WTC11 (cell line): ENCODE results near the gene FOXN3. TPM values are rescaled to one million over a fixed set of nuclear protein-coding genes. Genes with fewer than 3 reads are reported as not detected.

Experiments used
- ATAC-seq: fragments of 200-7000 bp; cut with Tn5 transposase; 2 replicates; pipeline ENCODE4 v1.10.0; 2021; ENCODE audit warnings: mild to moderate bottlenecking, moderate library complexity
- CTCF ChIA-PET: fragments of 300-600 bp; sonication (Branson Sonifier 250); formaldehyde crosslinking; loops from one replicate; lab custom pipeline; 2021; ENCODE audit warnings: antibody characterized with exemption; lab: Charles Lee
- POLR2A ChIA-PET: fragments of 350-600 bp; sonication (Branson Sonifier 250); formaldehyde crosslinking; loops from one replicate; lab custom pipeline; 2021; ENCODE audit warnings: antibody characterized with exemption; lab: Charles Lee
- DNase-seq: peaks from one replicate; pipeline ENCODE4 v3.0.0; 2021; ENCODE audit warnings: low spot score
- H3K27ac Mint-ChIP-seq: 2 replicates; pipeline ENCODE4 v1.8.0; 2021; ENCODE audit warnings: mixed read lengths
- H3K27me3 Mint-ChIP-seq: 2 replicates; pipeline ENCODE4 v1.8.0; 2021; ENCODE audit warnings: low read depth, mild to moderate bottlenecking, moderate library complexity, mixed read lengths
- H3K36me3 Mint-ChIP-seq: 2 replicates; pipeline ENCODE4 v1.8.0; 2021; ENCODE audit warnings: mixed read lengths
- H3K4me1 Mint-ChIP-seq: 2 replicates; pipeline ENCODE4 v1.8.0; 2022; ENCODE audit warnings: mixed read lengths
- H3K4me3 Mint-ChIP-seq: 2 replicates; pipeline ENCODE4 v1.8.0; 2021; ENCODE audit warnings: mild to moderate bottlenecking, moderate library complexity, mixed read lengths
- H3K9me3 Mint-ChIP-seq: 2 replicates; pipeline ENCODE4 v1.8.0; 2021; ENCODE audit warnings: mixed read lengths
- ATF3 ChIP-seq: sonication (generic); formaldehyde crosslinking; conservative IDR thresholded peaks from 2 replicates; pipeline ENCODE4 v1.8.1; 2022; ENCODE audit warnings: mild to moderate bottlenecking, missing genetic modification reagents
- ETV6 ChIP-seq: sonication (generic); formaldehyde crosslinking; IDR thresholded peaks from 2 replicates; pipeline ENCODE4 v1.8.1; 2022; ENCODE audit warnings: mild to moderate bottlenecking, missing genetic modification reagents
- FOXK1 ChIP-seq: sonication (generic); formaldehyde crosslinking; IDR thresholded peaks from 2 replicates; pipeline ENCODE4 v1.8.0; 2022; ENCODE audit warnings: mild to moderate bottlenecking, moderate library complexity, missing genetic modification reagents
- HMGA2 ChIP-seq: fragments of 250-450 bp; sonication (Bioruptor Pico); IDR thresholded peaks from 2 replicates; pipeline ENCODE4 v1.4.0; 2021; ENCODE audit warnings: mild to moderate bottlenecking, moderate library complexity
- IRF2 ChIP-seq: sonication (generic); formaldehyde crosslinking; IDR thresholded peaks from 2 replicates; pipeline ENCODE4 v1.8.0; 2022; ENCODE audit warnings: low read depth, missing genetic modification reagents, borderline replicate concordance
- NFYB ChIP-seq: sonication (generic); formaldehyde crosslinking; conservative IDR thresholded peaks from 2 replicates; pipeline ENCODE4 v1.8.0; 2022; ENCODE audit warnings: low read depth, missing genetic modification reagents
- NR1H2 ChIP-seq: sonication (generic); formaldehyde crosslinking; IDR thresholded peaks from 2 replicates; pipeline ENCODE4 v1.9.0; 2021; ENCODE audit warnings: mild to moderate bottlenecking, moderate library complexity, missing genetic modification reagents
- NR2C2 ChIP-seq: sonication (generic); formaldehyde crosslinking; IDR thresholded peaks from 2 replicates; pipeline ENCODE4 v1.8.0; 2022; ENCODE audit warnings: mild to moderate bottlenecking, missing genetic modification reagents
- ZBTB21 ChIP-seq: sonication (generic); formaldehyde crosslinking; IDR thresholded peaks from 2 replicates; pipeline ENCODE4 v1.8.1; 2023; ENCODE audit warnings: mild to moderate bottlenecking, missing genetic modification reagents, borderline replicate concordance
- ZNF121 ChIP-seq: sonication (generic); formaldehyde crosslinking; IDR thresholded peaks from 2 replicates; pipeline ENCODE4 v1.8.0; 2023; ENCODE audit warnings: missing genetic modification reagents
- ZNF219 ChIP-seq: sonication (generic); formaldehyde crosslinking; IDR thresholded peaks from 2 replicates; pipeline ENCODE4 v1.8.0; 2023; ENCODE audit warnings: missing genetic modification reagents, mild to moderate bottlenecking, borderline replicate concordance
- ZNF232 ChIP-seq: sonication (generic); formaldehyde crosslinking; IDR thresholded peaks from 2 replicates; pipeline ENCODE4 v1.8.0; 2022; ENCODE audit warnings: mild to moderate bottlenecking, missing genetic modification reagents
- ZNF317 ChIP-seq: sonication (generic); formaldehyde crosslinking; IDR thresholded peaks from 2 replicates; pipeline ENCODE4 v1.8.1; 2023; ENCODE audit warnings: low read depth, mild to moderate bottlenecking, moderate library complexity, missing genetic modification reagents, borderline replicate concordance
- ZNF416 ChIP-seq: fragments of 250-450 bp; sonication (Bioruptor Pico); IDR thresholded peaks from 2 replicates; pipeline ENCODE4 v1.9.0; 2021; ENCODE audit warnings: mild to moderate bottlenecking, inconsistent platforms
- ZNF512 ChIP-seq: sonication (generic); formaldehyde crosslinking; IDR thresholded peaks from 2 replicates; pipeline ENCODE4 v1.8.1; 2022; ENCODE audit warnings: missing genetic modification reagents, borderline replicate concordance
- ZNF671 ChIP-seq: fragments of 250-450 bp; sonication (Bioruptor Pico); IDR thresholded peaks from 2 replicates; pipeline ENCODE4 v1.8.0; 2021; ENCODE audit warnings: mild to moderate bottlenecking
- total RNA-seq: library from RNA; stranded (reverse); gene quantifications from 3 replicates; pipeline ENCODE4 v1.2.3, GENCODE V29; 2021
- TF ChIP-seq, protein P1 (sequence below): sonication (generic); formaldehyde crosslinking; IDR thresholded peaks from 2 replicates; pipeline ENCODE4 v1.8.1; 2023; ENCODE audit warnings: mild to moderate bottlenecking, missing genetic modification reagents, borderline replicate concordance
- TF ChIP-seq, protein P2 (sequence below): fragments of 250-450 bp; sonication (Bioruptor Pico); IDR thresholded peaks from 2 replicates; pipeline ENCODE4 v2.1.2; 2022; ENCODE audit warnings: mild to moderate bottlenecking, moderate library complexity
- TF ChIP-seq, protein P3 (sequence below): sonication (generic); formaldehyde crosslinking; IDR thresholded peaks from 2 replicates; pipeline ENCODE4 v1.8.0; 2023; ENCODE audit warnings: mild to moderate bottlenecking, missing genetic modification reagents
- TF ChIP-seq, protein P4 (sequence below): sonication (generic); formaldehyde crosslinking; IDR thresholded peaks from 2 replicates; pipeline ENCODE4 v1.8.1; 2022; ENCODE audit warnings: mild to moderate bottlenecking, missing genetic modification reagents, moderate library complexity, borderline replicate concordance

Gene FOXN3
- total RNA-seq, 1 experiment from 2014 or later: 170 TPM

DNA sequence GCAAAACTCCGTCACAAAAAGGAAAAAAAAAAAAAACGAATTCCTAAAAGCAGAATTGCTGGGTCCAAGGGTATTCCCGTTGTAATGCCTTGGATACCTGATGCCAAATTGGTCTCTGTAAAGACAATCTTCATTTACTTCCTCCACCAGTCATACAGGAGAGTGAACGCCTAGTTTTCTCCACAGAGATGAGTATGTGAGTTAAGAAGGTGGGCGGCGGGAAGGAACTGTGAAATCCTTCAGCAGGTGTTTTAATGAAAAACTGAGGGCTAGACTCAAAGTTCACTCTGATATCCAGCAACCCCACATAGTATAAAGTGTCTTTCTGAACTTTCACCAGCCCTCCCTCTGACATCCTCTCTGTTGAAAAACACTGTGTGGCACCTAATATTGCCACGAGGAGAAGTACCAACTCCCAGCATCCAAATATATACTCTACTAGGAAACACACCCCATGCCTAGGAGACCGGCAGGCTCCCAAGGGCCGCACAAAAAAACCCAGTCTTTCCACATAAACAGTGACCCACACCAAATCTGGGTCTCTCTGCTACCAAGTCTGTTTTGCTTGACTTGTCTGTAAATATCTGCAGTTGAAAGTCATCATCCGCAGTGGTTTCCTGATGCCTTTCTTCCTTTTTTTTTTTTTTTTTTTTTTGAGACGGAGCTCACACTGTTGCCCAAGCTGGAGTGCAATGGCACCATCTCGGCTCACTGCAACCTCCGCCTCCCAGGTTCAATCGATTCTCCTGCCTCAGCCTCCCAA, 30.3 kb upstream of the FOXN3 start:
- H3K36me3 Mint-ChIP-seq: peaks cover 3% of the 10 kb centered on the region; the same call in 1 of the 2 replicates
- CTCF ChIA-PET: no interaction called here

DNA sequence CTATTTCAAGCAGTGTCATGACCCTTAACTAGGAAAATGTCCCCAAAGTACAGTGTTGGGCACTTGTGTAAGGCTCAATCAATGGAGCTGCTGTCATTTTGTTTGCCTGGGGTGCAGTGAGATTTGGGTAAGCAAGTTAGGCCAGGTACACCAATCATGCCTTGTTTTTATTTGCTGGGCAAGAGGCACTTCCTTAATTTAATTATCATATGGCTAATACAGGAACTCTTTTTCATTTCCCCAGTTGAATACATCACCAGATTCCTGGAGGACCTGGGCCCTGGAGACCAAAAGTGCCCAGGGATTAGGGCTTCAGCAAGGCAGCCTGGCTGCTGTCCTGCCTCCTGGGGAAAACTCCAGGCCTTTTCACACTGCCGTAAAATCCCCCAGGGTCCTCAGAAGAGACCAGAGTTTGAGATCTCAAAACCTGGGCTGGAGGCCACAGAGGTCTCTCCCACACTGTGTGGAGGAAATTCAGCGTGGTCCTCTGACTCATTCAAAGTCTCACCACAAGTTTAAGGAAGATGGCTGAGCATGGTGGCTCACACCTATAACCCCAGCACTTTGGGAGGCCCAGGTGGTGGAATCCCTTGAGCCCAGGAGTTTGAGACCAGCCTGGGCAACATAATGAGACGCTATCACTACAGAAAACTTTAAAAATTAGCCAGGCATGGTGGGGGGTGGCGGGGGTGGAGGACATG, 28.4 kb upstream of the FOXN3 start:
- Mint-ChIP-seq H3K36me3 (0 out of 2 replicates have a peak, but pooled peaks cover 3% of the 10 kb centered on the region), H3K27me3 (no peaks in the 10 kb centered on the region), H3K27ac (peak overlapping the region; percentile 81), H3K4me1 (peaks cover 69% of the 10 kb centered on the region), H3K9me3 (no peaks in the 10 kb centered on the region), H3K4me3 (no peak overlapping the region)
- POLR2A ChIA-PET: no interaction called here
- ATAC-seq (no peak), DNase-seq (no peak)
- CTCF ChIA-PET: interaction anchor here (0.6 to 0.7 kb wide), 2 partner anchors 10 to 406 kb away, joined by 3 to 4 read pairs; no protein-coding TSS in a partner anchor
- no peak for TF ChIP-seq ZNF121 (CRISPR knock-in tag)
- TF ChIP-seq ZBTB21 (CRISPR knock-in tag): no peak
- no peak for TF ChIP-seq FOXK1 (CRISPR knock-in tag)
- TF ChIP-seq, protein P1, sequence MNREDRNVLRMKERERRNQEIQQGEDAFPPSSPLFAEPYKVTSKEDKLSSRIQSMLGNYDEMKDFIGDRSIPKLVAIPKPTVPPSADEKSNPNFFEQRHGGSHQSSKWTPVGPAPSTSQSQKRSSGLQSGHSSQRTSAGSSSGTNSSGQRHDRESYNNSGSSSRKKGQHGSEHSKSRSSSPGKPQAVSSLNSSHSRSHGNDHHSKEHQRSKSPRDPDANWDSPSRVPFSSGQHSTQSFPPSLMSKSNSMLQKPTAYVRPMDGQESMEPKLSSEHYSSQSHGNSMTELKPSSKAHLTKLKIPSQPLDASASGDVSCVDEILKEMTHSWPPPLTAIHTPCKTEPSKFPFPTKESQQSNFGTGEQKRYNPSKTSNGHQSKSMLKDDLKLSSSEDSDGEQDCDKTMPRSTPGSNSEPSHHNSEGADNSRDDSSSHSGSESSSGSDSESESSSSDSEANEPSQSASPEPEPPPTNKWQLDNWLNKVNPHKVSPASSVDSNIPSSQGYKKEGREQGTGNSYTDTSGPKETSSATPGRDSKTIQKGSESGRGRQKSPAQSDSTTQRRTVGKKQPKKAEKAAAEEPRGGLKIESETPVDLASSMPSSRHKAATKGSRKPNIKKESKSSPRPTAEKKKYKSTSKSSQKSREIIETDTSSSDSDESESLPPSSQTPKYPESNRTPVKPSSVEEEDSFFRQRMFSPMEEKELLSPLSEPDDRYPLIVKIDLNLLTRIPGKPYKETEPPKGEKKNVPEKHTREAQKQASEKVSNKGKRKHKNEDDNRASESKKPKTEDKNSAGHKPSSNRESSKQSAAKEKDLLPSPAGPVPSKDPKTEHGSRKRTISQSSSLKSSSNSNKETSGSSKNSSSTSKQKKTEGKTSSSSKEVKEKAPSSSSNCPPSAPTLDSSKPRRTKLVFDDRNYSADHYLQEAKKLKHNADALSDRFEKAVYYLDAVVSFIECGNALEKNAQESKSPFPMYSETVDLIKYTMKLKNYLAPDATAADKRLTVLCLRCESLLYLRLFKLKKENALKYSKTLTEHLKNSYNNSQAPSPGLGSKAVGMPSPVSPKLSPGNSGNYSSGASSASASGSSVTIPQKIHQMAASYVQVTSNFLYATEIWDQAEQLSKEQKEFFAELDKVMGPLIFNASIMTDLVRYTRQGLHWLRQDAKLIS (CRISPR knock-in tag): no peak

More for the DNA sequence above, 30.3 kb upstream of the FOXN3 start:
- H3K27me3 Mint-ChIP-seq: no peaks in the 10 kb centered on the region
- TF ChIP-seq, protein P2, sequence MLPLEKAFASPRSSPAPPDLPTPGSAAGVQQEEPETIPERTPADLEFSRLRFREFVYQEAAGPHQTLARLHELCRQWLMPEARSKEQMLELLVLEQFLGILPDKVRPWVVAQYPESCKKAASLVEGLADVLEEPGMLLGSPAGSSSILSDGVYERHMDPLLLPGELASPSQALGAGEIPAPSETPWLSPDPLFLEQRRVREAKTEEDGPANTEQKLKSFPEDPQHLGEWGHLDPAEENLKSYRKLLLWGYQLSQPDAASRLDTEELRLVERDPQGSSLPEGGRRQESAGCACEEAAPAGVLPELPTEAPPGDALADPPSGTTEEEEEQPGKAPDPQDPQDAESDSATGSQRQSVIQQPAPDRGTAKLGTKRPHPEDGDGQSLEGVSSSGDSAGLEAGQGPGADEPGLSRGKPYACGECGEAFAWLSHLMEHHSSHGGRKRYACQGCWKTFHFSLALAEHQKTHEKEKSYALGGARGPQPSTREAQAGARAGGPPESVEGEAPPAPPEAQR (CRISPR knock-in tag): no peak
- TF ChIP-seq, protein P3, sequence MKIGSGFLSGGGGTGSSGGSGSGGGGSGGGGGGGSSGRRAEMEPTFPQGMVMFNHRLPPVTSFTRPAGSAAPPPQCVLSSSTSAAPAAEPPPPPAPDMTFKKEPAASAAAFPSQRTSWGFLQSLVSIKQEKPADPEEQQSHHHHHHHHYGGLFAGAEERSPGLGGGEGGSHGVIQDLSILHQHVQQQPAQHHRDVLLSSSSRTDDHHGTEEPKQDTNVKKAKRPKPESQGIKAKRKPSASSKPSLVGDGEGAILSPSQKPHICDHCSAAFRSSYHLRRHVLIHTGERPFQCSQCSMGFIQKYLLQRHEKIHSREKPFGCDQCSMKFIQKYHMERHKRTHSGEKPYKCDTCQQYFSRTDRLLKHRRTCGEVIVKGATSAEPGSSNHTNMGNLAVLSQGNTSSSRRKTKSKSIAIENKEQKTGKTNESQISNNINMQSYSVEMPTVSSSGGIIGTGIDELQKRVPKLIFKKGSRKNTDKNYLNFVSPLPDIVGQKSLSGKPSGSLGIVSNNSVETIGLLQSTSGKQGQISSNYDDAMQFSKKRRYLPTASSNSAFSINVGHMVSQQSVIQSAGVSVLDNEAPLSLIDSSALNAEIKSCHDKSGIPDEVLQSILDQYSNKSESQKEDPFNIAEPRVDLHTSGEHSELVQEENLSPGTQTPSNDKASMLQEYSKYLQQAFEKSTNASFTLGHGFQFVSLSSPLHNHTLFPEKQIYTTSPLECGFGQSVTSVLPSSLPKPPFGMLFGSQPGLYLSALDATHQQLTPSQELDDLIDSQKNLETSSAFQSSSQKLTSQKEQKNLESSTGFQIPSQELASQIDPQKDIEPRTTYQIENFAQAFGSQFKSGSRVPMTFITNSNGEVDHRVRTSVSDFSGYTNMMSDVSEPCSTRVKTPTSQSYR (CRISPR knock-in tag): no peak
- no peak for TF ChIP-seq ATF3
- TF ChIP-seq ZNF512 (CRISPR knock-in tag): no peak
- TF ChIP-seq HMGA2 (CRISPR knock-in tag): no peak
- TF ChIP-seq NFYB: no peak
- no peak for TF ChIP-seq ZNF671 (CRISPR knock-in tag)
- no peak for TF ChIP-seq NR1H2 (CRISPR knock-in tag)
- TF ChIP-seq ZNF416 (CRISPR knock-in tag): no peak
- no peak for TF ChIP-seq IRF2 (CRISPR knock-in tag)
- TF ChIP-seq NR2C2 (CRISPR knock-in tag): no peak
- no peak for TF ChIP-seq ZNF232
- TF ChIP-seq, protein P4, sequence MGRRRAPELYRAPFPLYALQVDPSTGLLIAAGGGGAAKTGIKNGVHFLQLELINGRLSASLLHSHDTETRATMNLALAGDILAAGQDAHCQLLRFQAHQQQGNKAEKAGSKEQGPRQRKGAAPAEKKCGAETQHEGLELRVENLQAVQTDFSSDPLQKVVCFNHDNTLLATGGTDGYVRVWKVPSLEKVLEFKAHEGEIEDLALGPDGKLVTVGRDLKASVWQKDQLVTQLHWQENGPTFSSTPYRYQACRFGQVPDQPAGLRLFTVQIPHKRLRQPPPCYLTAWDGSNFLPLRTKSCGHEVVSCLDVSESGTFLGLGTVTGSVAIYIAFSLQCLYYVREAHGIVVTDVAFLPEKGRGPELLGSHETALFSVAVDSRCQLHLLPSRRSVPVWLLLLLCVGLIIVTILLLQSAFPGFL (CRISPR knock-in tag): no peak
- TF ChIP-seq ETV6 (CRISPR knock-in tag): no peak
- TF ChIP-seq ZNF219 (CRISPR knock-in tag): no peak
- TF ChIP-seq ZNF317 (CRISPR knock-in tag): no peak
- no peak overlapping the region for H3K4me3 Mint-ChIP-seq
- peaks cover 73% of the 10 kb centered on the region for H3K4me1 Mint-ChIP-seq
- ATAC-seq: no peak
- POLR2A ChIA-PET: no interaction called here
- no peak for DNase-seq
- peak overlapping the region; percentile 53; the same call in 1 of the 2 replicates for H3K27ac Mint-ChIP-seq
- H3K9me3 Mint-ChIP-seq: no peaks in the 10 kb centered on the region
